Measurements from ENCODE around the gene SYN1.
A peak's percentile ranks its signal among the peaks of the same experiment; 100 is the strongest.
"Not testable (repeated sequence)": the region's sequence is repeated elsewhere in the genome, so short reads cannot be mapped to it uniquely, and the experiment has no call there.

SYN1 gene

DNA sequence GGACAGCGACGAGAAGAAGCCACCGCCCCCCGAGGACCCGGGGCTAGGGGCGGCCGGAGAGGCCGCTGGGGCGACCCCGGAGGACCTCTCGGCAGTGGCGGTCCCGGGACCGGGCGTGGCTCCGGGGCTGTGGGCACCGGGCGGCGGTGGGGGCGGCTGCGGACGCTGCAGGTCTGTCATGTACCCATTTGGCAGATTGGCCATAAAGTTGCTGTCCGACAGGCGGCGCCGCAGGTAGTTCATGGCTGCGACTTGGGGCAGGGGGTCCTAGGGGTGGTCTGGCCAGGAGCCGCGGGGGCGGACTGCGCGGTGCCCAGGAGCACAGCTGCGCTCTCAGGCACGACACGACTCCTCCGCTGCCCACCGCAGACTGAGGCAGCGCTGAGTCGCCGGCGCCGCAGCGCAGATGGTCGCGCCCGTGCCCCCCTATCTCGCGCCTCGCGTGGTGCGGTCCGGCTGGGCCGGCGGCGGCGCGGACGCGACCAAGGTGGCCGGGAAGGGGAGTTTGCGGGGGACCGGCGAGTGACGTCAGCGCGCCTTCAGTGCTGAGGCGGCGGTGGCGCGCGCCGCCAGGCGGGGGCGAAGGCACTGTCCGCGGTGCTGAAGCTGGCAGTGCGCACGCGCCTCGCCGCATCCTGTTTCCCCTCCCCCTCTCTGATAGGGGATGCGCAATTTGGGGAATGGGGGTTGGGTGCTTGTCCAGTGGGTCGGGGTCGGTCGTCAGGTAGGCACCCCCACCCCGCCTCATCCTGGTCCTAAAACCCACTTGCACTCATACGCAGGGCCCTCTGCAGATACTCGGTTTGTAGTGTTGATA lies at the start of gene SYN1:
TSS of gene SYN1 (minus strand) at position 372 of the 817 bp plus-strand sequence. CDS start at position 243, 129 bp downstream.
- H3K4me3 ChIP-seq (ENCODE audit: low read length), result peak within 1 kb of the TSS; percentile 31
- TF ChIP-seq, protein P1, sequence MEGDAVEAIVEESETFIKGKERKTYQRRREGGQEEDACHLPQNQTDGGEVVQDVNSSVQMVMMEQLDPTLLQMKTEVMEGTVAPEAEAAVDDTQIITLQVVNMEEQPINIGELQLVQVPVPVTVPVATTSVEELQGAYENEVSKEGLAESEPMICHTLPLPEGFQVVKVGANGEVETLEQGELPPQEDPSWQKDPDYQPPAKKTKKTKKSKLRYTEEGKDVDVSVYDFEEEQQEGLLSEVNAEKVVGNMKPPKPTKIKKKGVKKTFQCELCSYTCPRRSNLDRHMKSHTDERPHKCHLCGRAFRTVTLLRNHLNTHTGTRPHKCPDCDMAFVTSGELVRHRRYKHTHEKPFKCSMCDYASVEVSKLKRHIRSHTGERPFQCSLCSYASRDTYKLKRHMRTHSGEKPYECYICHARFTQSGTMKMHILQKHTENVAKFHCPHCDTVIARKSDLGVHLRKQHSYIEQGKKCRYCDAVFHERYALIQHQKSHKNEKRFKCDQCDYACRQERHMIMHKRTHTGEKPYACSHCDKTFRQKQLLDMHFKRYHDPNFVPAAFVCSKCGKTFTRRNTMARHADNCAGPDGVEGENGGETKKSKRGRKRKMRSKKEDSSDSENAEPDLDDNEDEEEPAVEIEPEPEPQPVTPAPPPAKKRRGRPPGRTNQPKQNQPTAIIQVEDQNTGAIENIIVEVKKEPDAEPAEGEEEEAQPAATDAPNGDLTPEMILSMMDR (conservative IDR thresholded peaks at IDR 0.05; ENCODE audit: low read depth, low read length), result no peak
- DNase-seq (ENCODE audit: low read depth), result peak; percentile 21

DNA sequence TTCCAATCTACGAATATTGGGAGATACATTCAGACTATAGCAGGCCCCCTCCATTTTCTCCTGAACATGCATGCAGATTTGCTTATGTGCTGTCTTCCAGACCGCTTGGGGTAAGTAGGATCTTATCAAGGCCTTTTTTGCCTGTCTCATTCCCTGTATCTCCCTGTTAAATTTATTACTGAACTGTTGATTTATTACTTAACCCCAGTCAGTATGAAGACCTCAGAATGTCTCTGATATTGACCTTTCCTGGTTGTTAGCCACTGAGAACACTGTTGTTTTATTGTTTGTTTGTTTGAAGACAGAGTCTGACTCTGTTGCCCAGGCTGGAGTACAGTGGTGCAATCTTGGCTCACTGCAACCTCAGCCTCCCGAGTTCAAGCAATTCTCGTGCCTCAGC lies 46.1 kb upstream of the SYN1 start:
- not testable (repeated sequence) for DNase-seq (ENCODE audit: low read depth); H3K4me3 ChIP-seq (ENCODE audit: low read length)

GRCh38 chrX:47664737-47665136 lies 45.1 kb upstream of the SYN1 start:
- H3K4me3 ChIP-seq (ENCODE audit: low read length), result no peak overlapping the region

DNA sequence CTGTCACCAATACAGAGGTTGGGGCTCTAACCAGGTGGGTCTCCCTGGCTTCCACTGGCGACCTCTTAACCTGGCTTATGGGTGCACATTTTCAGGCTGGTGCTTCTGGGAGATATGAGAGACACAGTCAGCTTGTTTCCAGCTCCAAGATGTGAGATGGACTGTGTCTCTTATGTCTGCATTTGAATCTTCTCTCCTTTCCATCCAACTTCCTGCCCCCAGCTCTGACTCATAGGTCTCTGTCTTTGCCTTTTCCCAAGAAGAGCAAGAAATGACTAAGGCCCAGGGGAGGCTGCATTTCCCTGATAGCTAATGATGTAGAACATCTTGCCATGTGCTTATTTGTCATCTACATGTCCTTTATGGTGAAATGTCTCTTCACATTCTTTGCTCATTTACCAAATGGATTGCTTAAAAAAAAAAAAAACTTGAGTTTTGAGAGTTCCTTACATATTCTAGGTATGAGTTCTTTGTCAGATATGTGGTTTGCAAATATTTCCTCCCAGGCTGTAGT lies 42.5 kb upstream of the SYN1 start:
- H3K4me3 ChIP-seq (ENCODE audit: low read length), result no peak overlapping the region
- no peak for DNase-seq (ENCODE audit: low read depth)

More at GRCh38 chrX:47664737-47665136, 45.1 kb upstream of the SYN1 start:
- DNase-seq (ENCODE audit: low read depth), result no peak
- TF ChIP-seq, protein P1 (conservative IDR thresholded peaks at IDR 0.05; ENCODE audit: low read depth, low read length), result no peak

DNA sequence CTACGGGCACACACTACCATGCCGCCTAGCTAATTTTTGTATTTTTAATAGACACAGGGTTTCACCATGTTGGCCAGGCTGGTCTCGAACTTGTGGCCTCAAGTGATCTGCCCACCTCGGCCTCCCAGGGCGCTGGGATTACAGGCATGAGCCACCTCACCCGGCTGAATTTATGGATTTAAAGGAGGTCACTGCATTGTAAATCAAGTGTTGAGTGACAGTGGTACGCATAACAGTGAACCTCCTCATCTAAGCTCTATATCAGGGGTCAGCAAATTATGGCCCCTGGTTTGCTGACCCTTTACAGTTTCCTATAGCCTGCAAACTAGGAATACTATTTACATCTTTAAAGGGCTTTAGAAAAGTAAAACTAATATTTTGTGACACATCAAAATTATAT lies 41.9 kb upstream of the SYN1 start:
- H3K4me3 ChIP-seq (ENCODE audit: low read length), result no peak overlapping the region
- TF ChIP-seq, protein P1 (conservative IDR thresholded peaks at IDR 0.05; ENCODE audit: low read depth, low read length), result no peak
- DNase-seq (ENCODE audit: low read depth), result no peak

More for the DNA sequence above, 42.5 kb upstream of the SYN1 start:
- TF ChIP-seq, protein P1 (conservative IDR thresholded peaks at IDR 0.05; ENCODE audit: low read depth, low read length), result no peak

GRCh38 chrX:47659421-47659726 lies 39.7 kb upstream of the SYN1 start:
- peak overlapping the region; percentile 73 for H3K4me3 ChIP-seq (ENCODE audit: low read length)
- TF ChIP-seq, protein P1 (conservative IDR thresholded peaks at IDR 0.05; ENCODE audit: low read depth, low read length), result no peak
- no peak for DNase-seq (ENCODE audit: low read depth)

DNA sequence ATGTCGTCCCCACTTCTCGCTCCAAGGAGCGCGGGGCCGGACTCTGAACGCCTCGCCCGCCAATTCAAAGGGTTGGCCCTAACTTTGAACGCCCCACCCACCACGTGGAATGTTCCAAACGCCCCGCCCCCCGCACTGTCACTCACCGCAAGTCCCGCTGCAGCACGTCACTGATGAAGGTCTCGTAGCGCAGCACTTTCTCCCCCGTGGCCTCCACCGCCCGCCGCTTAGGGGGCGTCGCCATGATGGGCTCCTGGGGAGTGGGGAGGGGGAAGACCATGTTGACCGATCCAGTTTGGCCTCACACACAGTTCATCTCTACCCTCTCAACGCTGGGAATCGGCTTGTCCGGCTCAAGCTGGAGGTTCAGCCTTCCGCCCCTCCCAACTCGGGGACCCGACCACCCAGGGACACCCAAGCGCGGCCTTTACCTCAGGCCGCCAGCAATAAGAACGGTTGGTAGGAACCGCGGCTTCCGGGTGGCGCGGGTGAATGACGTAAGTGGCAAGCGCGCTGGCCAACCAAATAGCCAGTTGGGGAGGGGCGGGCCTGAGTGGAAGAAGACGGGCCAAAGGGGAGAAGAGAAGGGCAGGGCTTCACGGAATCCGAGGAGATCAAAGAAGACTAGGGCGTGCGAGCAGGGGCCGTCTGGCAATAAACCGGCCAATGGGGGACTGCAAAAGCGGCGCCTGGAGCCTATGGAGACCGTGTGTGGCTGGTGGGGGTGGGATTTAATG lies 39.2 kb upstream of the SYN1 start, which contains the start of gene UXT:
TSS of gene UXT (minus strand) at position 497 of the 737 bp plus-strand sequence. CDS start at position 244, 253 bp downstream.
- peak; percentile 79 for DNase-seq (ENCODE audit: low read depth)
- TF ChIP-seq, protein P1 (conservative IDR thresholded peaks at IDR 0.05; ENCODE audit: low read depth, low read length), result no peak
- peak within 1 kb of the TSS; percentile 73 for H3K4me3 ChIP-seq (ENCODE audit: low read length)
